Central memory CD4-positive, alpha-beta T cell (primary cell): Measurements from ENCODE around the gene FBXO46.
A peak's percentile ranks its signal among the peaks of the same experiment; 100 is the strongest.

Experiments
- DNase-seq: peaks from one replicate; pipeline ENCODE4 v3.0.0; 2022

The FBXO46 gene

GRCh38 chr19:45682117-45682516 is 48.6 kb downstream of the FBXO46 start:
- DNase-seq, result no peak

DNA sequence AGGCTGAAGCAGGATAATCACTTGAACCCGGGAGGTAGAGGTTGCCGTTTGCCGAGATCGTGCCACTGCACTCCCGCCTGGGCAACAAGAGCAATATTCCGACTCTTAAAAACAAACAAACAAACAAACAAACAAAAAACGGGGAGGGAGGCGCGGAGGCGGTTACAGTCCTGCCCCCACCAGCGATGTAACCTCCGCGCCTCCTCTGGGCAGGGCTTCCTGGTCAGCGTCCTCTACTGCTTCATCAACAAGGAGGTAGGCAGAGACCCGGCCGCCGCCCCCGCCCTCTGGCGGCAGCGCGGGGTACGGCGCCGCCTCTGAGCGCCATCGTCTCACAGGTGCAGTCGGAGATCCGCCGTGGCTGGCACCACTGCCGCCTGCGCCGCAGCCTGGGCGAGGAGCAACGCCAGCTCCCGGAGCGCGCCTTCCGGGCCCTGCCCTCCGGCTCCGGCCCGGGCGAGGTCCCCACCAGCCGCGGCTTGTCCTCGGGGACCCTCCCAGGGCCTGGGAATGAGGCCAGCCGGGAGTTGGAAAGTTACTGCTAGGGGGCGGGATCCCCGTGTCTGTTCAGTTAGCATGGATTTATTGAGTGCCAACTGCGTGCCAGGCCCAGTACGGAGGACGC is 49.2 kb downstream of the FBXO46 start:
- peak; percentile 83 for DNase-seq

DNA sequence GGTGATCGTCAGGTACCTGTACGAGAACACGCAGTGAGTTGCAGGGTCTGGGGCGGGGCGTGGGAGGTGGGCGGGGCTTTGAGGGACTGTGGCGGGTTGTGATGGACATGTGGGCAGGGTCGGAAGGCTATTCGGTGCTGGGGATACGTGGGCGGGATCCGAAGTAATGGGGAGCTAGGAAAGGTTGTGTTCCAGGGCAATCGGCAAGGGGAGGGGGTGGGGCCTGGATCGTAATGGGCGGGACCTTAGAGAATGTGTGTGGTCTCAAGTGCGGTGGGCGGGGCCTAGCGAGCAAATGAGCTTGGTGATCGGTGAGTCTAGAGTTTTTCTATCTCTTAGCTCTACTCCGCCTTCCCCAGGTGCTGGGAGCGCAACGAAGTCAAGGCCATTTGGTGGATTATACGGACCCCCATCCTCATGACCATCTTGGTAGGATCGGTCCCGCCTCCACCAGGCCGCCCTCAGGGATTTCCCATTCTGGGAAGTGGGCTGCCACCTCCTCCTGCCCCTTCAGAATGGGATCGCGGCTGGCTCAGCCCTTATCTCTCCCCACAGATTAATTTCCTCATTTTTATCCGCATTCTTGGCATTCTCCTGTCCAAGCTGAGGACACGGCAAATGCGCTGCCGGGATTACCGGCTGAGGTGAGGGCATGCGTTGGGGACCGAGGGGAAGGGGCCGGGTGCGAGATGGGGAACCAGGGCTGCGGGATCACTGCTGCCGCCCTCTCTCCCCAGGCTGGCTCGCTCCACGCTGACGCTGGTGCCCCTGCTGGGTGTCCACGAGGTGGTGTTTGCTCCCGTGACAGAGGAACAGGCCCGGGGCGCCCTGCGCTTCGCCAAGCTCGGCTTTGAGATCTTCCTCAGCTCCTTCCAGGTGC is 53.1 kb downstream of the FBXO46 start:
- DNase-seq, result peak; percentile 70

GRCh38 chr19:45676851-45677263 is 53.8 kb downstream of the FBXO46 start:
- DNase-seq, result peak; percentile 38

DNA sequence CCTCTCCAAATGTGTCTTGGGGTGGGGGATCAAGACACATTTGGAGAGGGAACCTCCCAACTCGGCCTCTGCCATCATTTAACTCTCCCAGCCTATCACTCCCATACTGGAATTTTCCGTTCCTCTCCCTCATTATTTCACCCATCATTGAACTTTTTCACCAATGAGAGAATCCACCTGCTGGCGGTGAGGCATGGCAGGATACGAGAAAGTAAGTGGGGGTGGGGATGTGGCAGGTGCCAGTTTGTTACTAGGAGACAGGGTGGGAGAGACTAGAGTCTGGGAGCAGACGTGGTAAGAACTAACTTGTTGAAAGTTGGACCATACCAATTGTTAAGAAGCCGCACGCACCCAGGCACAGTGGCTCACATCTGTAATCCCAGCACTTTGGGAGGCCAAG is 55.8 kb downstream of the FBXO46 start:
- DNase-seq, result no peak

- DNase-seq, result no peak
Observed at GRCh38 chr19:45670670-45671453, 59.8 kb downstream of the FBXO46 start.

DNA sequence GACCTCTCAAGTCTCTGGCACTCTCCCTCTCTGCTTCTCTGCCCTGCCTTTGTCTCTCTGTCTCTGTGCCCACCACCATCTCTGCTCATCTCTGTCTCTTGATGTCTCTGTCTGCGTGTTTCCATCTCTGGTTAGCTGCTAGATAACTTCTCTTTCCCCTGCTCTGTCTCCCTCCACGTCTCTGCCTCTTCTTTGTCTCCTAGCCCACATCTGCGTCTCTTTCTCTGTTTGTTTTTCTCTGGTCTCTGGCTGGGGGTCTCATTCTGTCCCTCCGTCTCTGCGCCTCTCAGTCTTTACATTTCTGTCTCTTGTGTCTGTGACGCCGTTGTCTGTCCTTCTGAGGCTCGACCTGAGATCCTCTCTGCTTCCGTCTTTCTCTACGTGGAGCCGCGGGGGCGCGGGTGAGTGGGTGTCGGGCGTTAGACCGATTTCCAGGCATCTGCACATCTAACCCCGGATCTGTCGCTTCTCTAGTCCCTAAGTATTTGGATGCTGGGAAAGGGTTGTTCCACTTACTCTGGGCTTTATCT is 62.3 kb downstream of the FBXO46 start:
- DNase-seq, result peak; percentile 30

GRCh38 chr19:45667620-45668341 is 62.9 kb downstream of the FBXO46 start, which contains the start of gene GIPR:
Gene GIPR, plus strand, starts transcription at chr19:45668221. Its CDS starts 1,300 bp downstream, at chr19:45669521.
- DNase-seq, result peak; percentile 25

DNA sequence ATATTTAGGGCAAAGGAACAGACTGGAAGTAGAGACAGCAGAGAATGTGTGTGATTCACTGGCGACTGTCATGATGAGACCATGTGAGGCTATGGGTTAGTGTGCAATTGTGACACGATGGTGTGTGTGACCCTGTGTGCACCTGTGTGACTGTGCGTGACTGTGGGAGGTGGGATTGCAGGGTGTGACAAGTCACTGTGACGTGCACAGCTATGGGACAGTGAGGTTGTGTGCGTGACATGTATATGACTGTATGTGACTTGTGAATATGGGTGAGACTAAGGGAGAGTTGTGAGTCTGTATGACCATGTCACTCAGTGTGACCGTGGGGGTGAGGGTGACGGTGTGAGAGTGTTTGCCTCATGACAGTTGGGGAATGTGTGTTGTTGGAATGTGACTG is 66.1 kb downstream of the FBXO46 start:
- no peak for DNase-seq

DNA sequence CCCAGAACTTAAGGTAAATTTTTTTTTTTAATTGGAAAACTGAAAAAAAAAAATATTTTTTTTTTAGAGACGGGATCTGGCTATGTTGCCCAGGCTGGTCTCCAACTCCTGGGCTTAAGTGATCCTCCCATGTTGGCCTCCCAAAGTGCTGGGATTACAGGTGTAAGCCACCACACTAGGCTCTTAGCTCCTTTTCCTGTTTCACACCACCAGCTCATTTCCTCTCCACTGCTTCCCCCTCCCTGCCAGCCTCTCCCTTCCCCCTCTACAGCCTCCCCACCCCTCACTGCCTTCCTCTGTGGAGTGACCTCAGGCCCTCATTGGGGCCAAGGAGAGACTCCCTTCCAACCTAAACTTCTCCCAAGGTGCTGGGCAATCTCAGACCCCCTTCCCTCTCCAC is 66.9 kb downstream of the FBXO46 start:
- no peak for DNase-seq

DNA sequence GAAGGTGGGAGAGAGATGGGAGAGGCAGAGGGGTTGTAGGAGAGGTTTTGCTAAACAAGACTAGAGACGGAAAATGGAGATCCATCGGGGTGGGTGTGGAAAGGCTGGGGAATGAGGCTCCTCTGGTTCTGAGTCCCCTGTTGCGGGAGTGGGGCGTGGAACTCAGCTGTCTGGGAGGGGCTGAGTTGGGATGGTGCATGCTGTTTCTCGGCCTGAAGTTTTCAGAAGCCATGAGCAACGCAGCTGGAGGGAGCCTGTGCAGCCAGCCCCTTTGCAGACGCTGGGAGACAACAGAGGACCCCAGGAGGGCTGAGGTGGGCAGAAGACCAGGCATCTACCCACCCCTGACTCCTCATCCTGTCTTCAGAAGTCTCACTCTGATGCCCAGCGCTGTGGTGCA is 70.1 kb downstream of the FBXO46 start:
- DNase-seq, result no peak
